Endothelial cell of umbilical vein (primary cell): ENCODE results near the gene ARHGEF17. TPM values are rescaled to one million over a fixed set of nuclear protein-coding genes. Genes with fewer than 3 reads are reported as not detected.

Experiments
- BruUV-seq: library from RNA; stranded (reverse); fragments of 400-500 nt; replicated peaks from 2 replicates; lab custom pipeline; 2021; lab: Mats Ljungman, UMichigan
- CTCF ChIA-PET: fragments of 300-600, 350-600 bp; sonication (Branson Sonifier 250); formaldehyde crosslinking; loops from one replicate; lab custom pipeline; 2021; ENCODE audit warnings: antibody characterized with exemption, inconsistent platforms; lab: Charles Lee
- POLR2A ChIA-PET: fragments of 300-600, 350-600 bp; sonication (Branson Sonifier 250); formaldehyde crosslinking; loops from one replicate; lab custom pipeline; 2021; ENCODE audit warnings: antibody characterized with exemption, inconsistent platforms; lab: Charles Lee
- DNase-seq: peaks from one replicate; pipeline ENCODE4 v3.0.0-alpha.2; 2011; ENCODE audit warnings: low read depth, low spot score
- FAIRE-seq: peaks from 2 replicates; lab custom pipeline; 2011; peaks lifted over from hg19 to GRCh38; lab: Jason Lieb, UNC
- H2AFZ ChIP-seq: 2 replicates; pipeline ENCODE4 v1.6.0; 2012; ENCODE audit warnings: low read depth, low read length, control low read depth, inconsistent platforms
- H3K27ac ChIP-seq: 2 replicates; pipeline ENCODE4 v1.5.1; 2011; ENCODE audit warnings: low read depth, mild to moderate bottlenecking, control low read depth, low read length, moderate library complexity; ENCODE audit not compliant: insufficient read depth
- H3K27me3 ChIP-seq, 2 experiments: 2 replicates each; pipeline versions ENCODE4 v1.6.0 to v1.6.1; 2011; ENCODE audit warnings: low read length in 2 of 2, mixed read lengths in 1 of 2; ENCODE audit not compliant: control insufficient read depth in 2 of 2, insufficient read depth in 2 of 2
- H3K36me3 ChIP-seq, 2 experiments: 2 replicates in 1 of 2; 3 replicates in 1 of 2; pipeline ENCODE4 v1.5.1; 2011; ENCODE audit warnings: low read length in 2 of 2, mild to moderate bottlenecking in 1 of 2, moderate library complexity in 1 of 2; ENCODE audit not compliant: control insufficient read depth in 2 of 2, insufficient read depth in 2 of 2; ENCODE audit errors: extremely low read depth in 1 of 2
- H3K4me1 ChIP-seq: 3 replicates; pipeline ENCODE4 v1.5.1; 2011; ENCODE audit warnings: mild to moderate bottlenecking, low read length; ENCODE audit not compliant: control insufficient read depth, insufficient read depth; ENCODE audit errors: extremely low read depth
- H3K4me2 ChIP-seq: 2 replicates; pipeline ENCODE4 v1.6.1; 2011; ENCODE audit warnings: low read length, control low read depth, mixed read lengths; ENCODE audit not compliant: insufficient read depth
- H3K4me3 ChIP-seq, 3 experiments: fragments of 200-600 bp in 1 of 3; sonication (generic), shearing (Covaris generic) in 1 of 3; replicated peaks in 1 of 3; 2 replicates each; pipeline ENCODE4 v1.5.1; 2011 to 2016; ENCODE audit warnings: control low read depth in 3 of 3, low read length in 3 of 3, mild to moderate bottlenecking in 2 of 3, inconsistent platforms in 1 of 3, low read depth in 1 of 3, moderate library complexity in 1 of 3; ENCODE audit not compliant: insufficient read depth in 1 of 3
- H3K79me2 ChIP-seq: 2 replicates; pipeline ENCODE4 v1.6.0; 2012; ENCODE audit warnings: low read length, inconsistent platforms; ENCODE audit not compliant: control insufficient read depth, insufficient read depth
- H3K9ac ChIP-seq: replicated peaks from 2 replicates; pipeline ENCODE3; 2011; ENCODE audit warnings: low read length, control low read depth; ENCODE audit not compliant: insufficient read depth; ENCODE audit errors: extremely low read depth
- H3K9me1 ChIP-seq: replicated peaks from 3 replicates; pipeline ENCODE4 v1.6.0; 2011; ENCODE audit warnings: mild to moderate bottlenecking, low read length; ENCODE audit not compliant: control insufficient read depth, insufficient read depth; ENCODE audit errors: extremely low read depth
- H3K9me3 ChIP-seq: replicated peaks from 2 replicates; pipeline ENCODE4 v1.5.1; 2012; ENCODE audit warnings: low read length, inconsistent platforms; ENCODE audit not compliant: control insufficient read depth, insufficient read depth
- H4K20me1 ChIP-seq: replicated peaks from 2 replicates; pipeline ENCODE3; 2011; ENCODE audit warnings: mild to moderate bottlenecking, low read length; ENCODE audit not compliant: control insufficient read depth, insufficient read depth; ENCODE audit errors: extremely low read depth
- EZH2 ChIP-seq: IDR thresholded peaks from 2 replicates; pipeline ENCODE4 v1.6.1; 2012; ENCODE audit warnings: borderline replicate concordance, low read depth, mild to moderate bottlenecking, moderate library complexity, low read length, inconsistent platforms; ENCODE audit not compliant: severe bottlenecking
- FOS ChIP-seq: IDR thresholded peaks from 2 replicates; pipeline ENCODE4 v1.6.1; 2011; ENCODE audit warnings: mild to moderate bottlenecking, low read length, moderate library complexity, borderline replicate concordance; ENCODE audit not compliant: insufficient read depth
- GATA2 ChIP-seq: IDR thresholded peaks from 2 replicates; pipeline ENCODE4 v1.7.0; 2011; ENCODE audit warnings: low read depth, mild to moderate bottlenecking, moderate library complexity, mixed read lengths, low read length; ENCODE audit not compliant: insufficient read length, insufficient read depth
- MYC ChIP-seq: IDR thresholded peaks from one replicate; pipeline ENCODE4 v1.6.1; 2011; ENCODE audit warnings: mild to moderate bottlenecking, low read depth, low read length
- POLR2A ChIP-seq: IDR thresholded peaks from 2 replicates; pipeline ENCODE4 v1.6.1; 2012; ENCODE audit warnings: low read depth, mild to moderate bottlenecking, control low read depth, low read length
- POLR2AphosphoS5 ChIP-seq: IDR thresholded peaks from 2 replicates; pipeline ENCODE4 v1.6.1; 2012; ENCODE audit warnings: low read depth, mild to moderate bottlenecking, control low read depth, low read length, moderate library complexity; ENCODE audit not compliant: insufficient read depth
- dilution Hi-C: fragments of 300-500 bp; cut with MboI; formaldehyde crosslinking; loops from one replicate; pipeline ENCODE4 v1.15.0; 2019; ENCODE audit warnings: low sequenced_read_pairs; ENCODE audit not compliant: extremely low pct_ligation_motif_present
- intact Hi-C: fragments of 100-400 bp; cut with micrococcal nuclease; formaldehyde crosslinking; loops from one replicate; pipeline ENCODE4 v1.10.0; 2022
- polyA plus RNA-seq, 4 experiments: library from polyadenylated mRNA; depleted of rRNA in 3 of 4; stranded (reverse) in 3 of 4; unstranded in 1 of 4; fragments of >200 nt; gene quantifications; 2 replicates each; pipeline versions ENCODE4 v1.2.1 to v1.2.3, GENCODE V29; 2011 to 2012; ENCODE audit warnings: missing spikeins in 1 of 4
- total RNA-seq: library from RNA; stranded (reverse); gene quantifications from 2 replicates; pipeline ENCODE4 v1.2.3, GENCODE V29; 2021
- TF ChIP-seq, protein P1 (sequence below): IDR thresholded peaks from 2 replicates; pipeline ENCODE4 v1.6.1; 2011; ENCODE audit not compliant: insufficient read depth, insufficient read length
- TF ChIP-seq, protein P2 (sequence below), 2 donors: IDR thresholded peaks; 1 replicate in 1 of 2; 2 replicates in 1 of 2; pipeline ENCODE4 v1.5.1; 2011; ENCODE audit warnings: low read length in 2 of 2, mild to moderate bottlenecking in 2 of 2, moderate library complexity in 2 of 2, control low read depth in 1 of 2, inconsistent platforms in 1 of 2, low read depth in 1 of 2; ENCODE audit not compliant: insufficient read depth in 1 of 2; ENCODE audit errors: extremely low read depth in 1 of 2

ARHGEF17 gene
- total and polyA plus RNA-seq, 2 donors (not counting 3 experiments of a cell fraction or from before 2014, with no cell fraction given) = 74.9 to 89.9 TPM

DNA sequence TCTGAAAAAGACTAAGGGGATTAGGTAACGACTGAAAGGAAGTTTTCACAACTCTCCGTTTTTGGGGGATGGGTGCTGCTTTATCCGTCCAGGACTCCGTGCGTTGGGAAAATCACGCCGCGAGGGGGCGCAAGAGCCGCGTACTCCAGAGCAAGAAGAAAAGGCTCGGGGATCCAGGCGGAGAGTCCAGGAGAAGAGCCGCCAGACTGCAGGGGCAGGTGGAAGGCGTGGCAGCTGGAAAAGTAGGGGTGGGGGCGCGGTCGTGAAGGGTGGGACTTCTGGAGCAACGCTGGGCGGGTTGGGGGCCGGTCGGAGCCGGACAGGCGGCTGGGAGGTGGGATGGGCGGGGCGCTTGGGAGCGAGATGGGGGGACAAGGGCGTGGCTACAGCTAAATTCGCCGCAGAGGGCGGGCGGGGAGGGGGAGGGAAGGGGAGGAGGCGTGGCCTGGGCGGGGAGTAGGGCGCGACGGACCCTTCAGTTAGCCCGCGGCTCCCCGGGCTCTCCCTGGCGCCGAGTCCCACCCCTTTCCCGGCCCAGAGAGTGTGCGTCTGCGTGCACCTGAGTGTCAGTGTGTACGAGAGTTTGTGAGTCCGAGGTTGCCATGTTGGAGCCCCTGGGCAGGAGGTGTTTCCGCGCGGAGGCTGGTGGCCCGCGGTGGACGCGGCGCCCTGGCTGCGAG is 613 bp upstream of the ARHGEF17 start:
- Histone ChIP-seq H3K27me3 (no peaks in the 10 kb centered on the region), H3K9me1 (no peaks in the 10 kb centered on the region), H3K27ac (peak overlapping the region; percentile 57), H4K20me1 (no peaks in the 10 kb centered on the region), H3K36me3 (peaks cover 0 to 2% of the 10 kb centered on the region in 2 experiments), H2AFZ (peak overlapping the region; percentile 95), H3K9ac (peak overlapping the region; percentile 58), H3K9me3 (no peaks in the 10 kb centered on the region), H3K79me2 (peaks cover 26% of the 10 kb centered on the region), H3K4me2 (peak overlapping the region; percentile 82), H3K4me1 (peaks cover 23% of the 10 kb centered on the region), H3K4me3 (peak overlapping the region; percentile 66 to 77 (median 72))
- CTCF ChIA-PET = interaction anchor here (0.7 to 16.0 kb wide), 27 partner anchors 9 to 582 kb away, joined by 3 to 455 read pairs (median 10); no protein-coding TSS in a partner anchor
- FAIRE-seq = peak; percentile 98
- POLR2A ChIA-PET = interaction anchor here (0.6 to 3.7 kb wide), 7 partner anchors 16 to 354 kb away, joined by 3 to 27 read pairs (median 4); no protein-coding TSS in a partner anchor
- DNase-seq = peak; percentile 99
- intact Hi-C loops = loop anchor here (1.0 to 2.0 kb wide), 3 partner anchors 28 to 353 kb away; no protein-coding TSS in a partner anchor
- dilution Hi-C loops = no loop called here
- no peak for TF ChIP-seq FOS
- TF ChIP-seq, protein P1, sequence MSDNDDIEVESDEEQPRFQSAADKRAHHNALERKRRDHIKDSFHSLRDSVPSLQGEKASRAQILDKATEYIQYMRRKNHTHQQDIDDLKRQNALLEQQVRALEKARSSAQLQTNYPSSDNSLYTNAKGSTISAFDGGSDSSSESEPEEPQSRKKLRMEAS = no peak
- TF ChIP-seq MYC = no peak
- peak; percentile 54 for TF ChIP-seq POLR2A
- no peak for TF ChIP-seq EZH2
- TF ChIP-seq GATA2 = no peak
- TF ChIP-seq, protein P2, sequence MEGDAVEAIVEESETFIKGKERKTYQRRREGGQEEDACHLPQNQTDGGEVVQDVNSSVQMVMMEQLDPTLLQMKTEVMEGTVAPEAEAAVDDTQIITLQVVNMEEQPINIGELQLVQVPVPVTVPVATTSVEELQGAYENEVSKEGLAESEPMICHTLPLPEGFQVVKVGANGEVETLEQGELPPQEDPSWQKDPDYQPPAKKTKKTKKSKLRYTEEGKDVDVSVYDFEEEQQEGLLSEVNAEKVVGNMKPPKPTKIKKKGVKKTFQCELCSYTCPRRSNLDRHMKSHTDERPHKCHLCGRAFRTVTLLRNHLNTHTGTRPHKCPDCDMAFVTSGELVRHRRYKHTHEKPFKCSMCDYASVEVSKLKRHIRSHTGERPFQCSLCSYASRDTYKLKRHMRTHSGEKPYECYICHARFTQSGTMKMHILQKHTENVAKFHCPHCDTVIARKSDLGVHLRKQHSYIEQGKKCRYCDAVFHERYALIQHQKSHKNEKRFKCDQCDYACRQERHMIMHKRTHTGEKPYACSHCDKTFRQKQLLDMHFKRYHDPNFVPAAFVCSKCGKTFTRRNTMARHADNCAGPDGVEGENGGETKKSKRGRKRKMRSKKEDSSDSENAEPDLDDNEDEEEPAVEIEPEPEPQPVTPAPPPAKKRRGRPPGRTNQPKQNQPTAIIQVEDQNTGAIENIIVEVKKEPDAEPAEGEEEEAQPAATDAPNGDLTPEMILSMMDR (IDR thresholded peaks at IDR 0.05; ENCODE audit: extremely low read depth in 1 of 2, insufficient read depth in 1 of 2, low read depth in 1 of 2, low read length in 2 of 2) = peak; percentile 85 to 87
- TF ChIP-seq POLR2AphosphoS5 = peak; percentile 64
- no TSS peak for BruUV-seq
